Stimulated activated CD4-positive, alpha-beta T cell treated with anti-CD3 and anti-CD28 coated beads, TNF-alpha, amount 100 ng/mL, for 1 hour (primary cell): ENCODE data around the gene TPD52L1.

Source experiments
- DNase-seq, 3 donors: peaks; one replicate each; pipeline ENCODE4 v3.0.0-alpha.2; 2020; ENCODE audit warnings: low read depth in 3 of 3, low spot score in 1 of 3

Gene TPD52L1

GRCh38 chr6:125174626-125175025 is 21.1 kb downstream of the TPD52L1 start:
- DNase-seq, result no peak

- DNase-seq, result no peak
Measured at GRCh38 chr6:125175466-125176048, 22.0 kb downstream of the TPD52L1 start.

- DNase-seq, result no peak
Measured at GRCh38 chr6:125182237-125183008, 28.9 kb downstream of the TPD52L1 start.

- DNase-seq, result no peak
Measured at GRCh38 chr6:125183391-125183790, 29.8 kb downstream of the TPD52L1 start.

- DNase-seq, result no peak
Measured at GRCh38 chr6:125188037-125188436, 34.5 kb downstream of the TPD52L1 start.

DNA sequence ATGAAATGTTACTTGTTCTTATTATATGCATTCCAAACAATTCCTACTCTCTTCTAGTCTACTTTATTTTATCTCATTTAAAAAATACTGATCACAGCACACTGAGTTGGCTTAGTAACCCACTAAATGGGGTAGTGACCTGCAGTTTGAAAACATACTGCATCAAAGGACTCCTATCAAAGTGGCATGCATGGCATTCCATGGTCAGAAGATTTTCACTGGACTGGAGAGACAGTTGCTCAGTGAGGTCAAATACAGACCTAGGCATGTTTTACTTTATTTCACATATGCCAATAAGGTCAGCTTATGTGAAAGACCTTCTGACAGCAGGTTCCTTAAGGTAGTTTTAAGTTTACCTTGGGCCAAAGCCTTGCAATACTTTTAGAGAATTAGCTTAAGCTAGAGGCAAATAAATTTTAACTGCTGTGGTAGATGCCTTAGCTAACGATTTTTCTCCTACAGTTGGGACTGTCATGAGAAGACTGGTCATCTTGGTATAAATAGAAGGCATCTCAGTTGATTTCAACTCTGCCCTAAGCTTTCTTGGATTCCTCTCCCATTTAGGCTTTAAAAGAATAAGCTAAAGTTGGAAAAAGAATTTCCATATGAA is 35.1 kb downstream of the TPD52L1 start:
- DNase-seq, result no peak

GRCh38 chr6:125189494-125189893 is 35.9 kb downstream of the TPD52L1 start:
- DNase-seq, result no peak

- no peak for DNase-seq
Measured at GRCh38 chr6:125190667-125191066, 37.1 kb downstream of the TPD52L1 start.

GRCh38 chr6:125191916-125192609 is 38.5 kb downstream of the TPD52L1 start:
- peak in 2 of 3 donors; percentile 7 to 21 for DNase-seq

- DNase-seq, result no peak
Measured at GRCh38 chr6:125192610-125192930, 39.0 kb downstream of the TPD52L1 start.

DNA sequence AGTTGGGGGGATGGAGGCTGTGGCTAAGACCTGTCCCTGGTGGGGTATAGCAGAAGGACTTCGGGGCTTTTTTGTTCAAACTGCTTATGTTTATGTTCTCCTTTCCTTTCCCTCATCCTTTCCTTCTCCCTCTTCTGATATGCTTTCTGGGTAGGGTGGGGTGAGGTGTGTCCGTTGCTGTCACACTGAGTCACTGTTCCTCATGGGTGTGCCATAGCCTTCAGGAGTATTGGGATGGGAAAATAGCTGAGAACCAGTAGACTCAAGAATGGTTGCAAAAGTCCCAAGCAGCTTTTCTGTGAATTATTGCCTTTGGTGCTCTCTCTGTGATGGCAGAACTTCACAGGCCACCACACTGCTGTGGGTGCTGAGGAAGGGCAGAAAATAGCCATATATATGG is 39.6 kb downstream of the TPD52L1 start:
- DNase-seq, result no peak

DNA sequence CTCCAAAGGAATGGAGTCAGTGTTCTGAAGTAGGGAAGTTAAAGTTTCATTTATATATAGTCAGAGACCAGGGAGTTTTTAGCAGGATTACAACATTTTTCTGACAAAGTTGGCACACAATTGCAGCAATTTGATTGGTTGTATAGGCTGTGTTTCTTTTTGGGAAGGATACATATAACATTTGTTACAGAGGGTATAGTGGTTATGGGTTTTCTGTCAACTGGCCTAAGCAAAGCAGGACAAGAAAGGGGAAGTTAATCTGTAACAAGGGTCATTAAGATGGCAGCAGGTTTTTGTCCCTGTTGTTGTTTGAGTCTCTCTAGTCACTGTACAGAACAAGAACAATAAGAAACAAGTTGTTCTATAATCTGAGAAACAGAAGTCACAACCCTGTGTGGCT is 41.4 kb downstream of the TPD52L1 start:
- no peak for DNase-seq

DNA sequence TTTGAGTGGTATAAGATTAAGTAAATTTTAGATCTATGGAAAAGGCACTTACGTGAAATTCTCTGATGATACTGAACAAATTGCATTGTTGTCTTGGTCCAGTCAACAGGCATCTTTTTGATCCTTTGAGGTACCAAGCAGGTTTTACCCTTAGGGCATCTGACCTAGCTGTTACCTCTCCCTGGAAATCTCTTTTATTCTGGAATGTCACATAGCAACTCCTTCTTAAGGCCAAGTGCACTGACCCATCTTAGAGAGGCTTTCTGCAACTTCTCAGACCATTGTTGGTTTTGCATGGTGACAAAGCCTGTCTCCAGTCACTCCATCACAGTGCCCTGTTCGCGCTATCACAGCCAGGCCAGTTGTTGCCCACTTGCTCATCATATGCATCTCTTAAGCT is 42.0 kb downstream of the TPD52L1 start:
- no peak for DNase-seq

GRCh38 chr6:125196613-125197012 is 43.0 kb downstream of the TPD52L1 start:
- DNase-seq, result no peak

DNA sequence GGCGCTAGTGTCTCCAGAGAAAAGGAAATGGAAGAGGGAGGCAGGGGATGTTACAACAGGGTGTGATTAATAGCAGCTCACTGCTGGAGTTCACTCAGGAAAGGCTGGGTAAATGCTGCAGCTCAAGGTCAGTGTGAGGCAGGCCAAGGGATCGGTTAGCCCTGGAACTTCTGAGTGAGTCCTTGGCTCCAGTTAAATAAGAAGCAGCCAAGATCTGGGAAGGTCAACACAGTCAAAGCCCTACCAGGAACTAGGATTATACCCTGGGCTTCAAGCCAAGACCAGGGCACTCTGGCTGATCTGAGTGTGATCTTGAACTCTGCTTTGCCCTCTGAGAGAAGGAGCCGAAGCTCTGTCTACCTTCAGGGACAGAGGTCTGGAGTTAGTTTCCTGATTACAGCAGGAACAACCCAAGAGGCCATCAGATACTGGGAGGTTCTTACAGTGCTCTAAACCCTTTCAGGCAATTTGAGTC is 44.3 kb downstream of the TPD52L1 start:
- DNase-seq, result no peak

- DNase-seq, result no peak
Measured at GRCh38 chr6:125198398-125198937, 44.9 kb downstream of the TPD52L1 start.

GRCh38 chr6:125200941-125201340 is 47.4 kb downstream of the TPD52L1 start:
- DNase-seq, result no peak

DNA sequence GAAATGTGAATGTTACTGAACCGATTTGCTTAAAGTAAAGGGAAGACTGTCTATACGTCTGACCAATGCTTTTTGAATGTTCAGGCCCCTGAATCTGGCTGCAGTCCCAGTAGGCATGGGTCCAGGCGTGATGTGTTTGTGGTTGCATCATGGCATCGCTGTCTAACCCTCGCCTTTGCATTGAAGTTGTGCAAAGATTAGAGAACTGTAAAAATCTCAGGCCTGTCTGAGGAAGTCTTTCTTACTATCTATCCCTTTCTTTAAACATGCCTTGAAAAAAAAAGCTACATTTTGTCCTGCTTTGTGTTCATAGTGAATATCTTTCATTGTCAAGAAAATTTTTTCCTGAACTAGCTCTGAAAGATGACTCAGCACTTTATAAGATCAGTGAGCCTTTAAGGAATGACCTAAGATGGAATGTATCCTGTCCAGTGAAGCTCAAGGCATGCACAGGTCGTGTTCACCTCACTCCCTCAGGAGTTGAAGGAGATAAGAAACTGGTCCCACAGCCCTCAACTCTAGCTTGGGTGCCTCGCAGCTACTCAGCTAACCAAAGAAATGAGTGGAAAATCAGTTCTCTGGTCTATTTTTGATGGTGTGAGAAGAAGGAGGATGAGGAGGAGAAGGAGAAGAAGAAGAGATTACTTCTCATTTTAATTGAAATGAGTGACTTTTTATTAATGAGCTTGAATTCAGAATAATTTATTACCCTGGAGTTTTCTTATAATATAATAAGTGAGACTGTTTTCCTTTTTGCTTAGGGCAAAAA is 48.6 kb downstream of the TPD52L1 start:
- DNase-seq, result no peak

- no peak for DNase-seq
Measured at GRCh38 chr6:125203395-125203794, 49.8 kb downstream of the TPD52L1 start.

DNA sequence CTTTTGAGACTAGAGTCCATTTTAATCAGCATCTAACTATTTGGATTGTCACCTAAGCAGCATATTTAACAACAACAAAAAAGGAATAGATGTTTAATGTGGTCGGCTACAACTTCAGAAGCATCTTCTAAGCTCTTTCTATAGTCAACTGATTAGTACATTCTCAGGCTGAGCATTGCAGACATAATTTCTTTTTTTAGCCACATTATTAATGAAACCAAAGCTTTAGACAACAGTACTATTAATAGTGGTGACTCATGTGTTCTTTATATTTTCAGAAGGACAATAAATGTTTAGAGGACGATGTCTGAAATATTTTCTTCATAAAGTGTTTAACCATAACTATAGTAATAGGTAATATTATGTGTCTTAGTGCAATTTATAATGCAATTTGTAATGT is 52.4 kb downstream of the TPD52L1 start:
- no peak for DNase-seq

DNA sequence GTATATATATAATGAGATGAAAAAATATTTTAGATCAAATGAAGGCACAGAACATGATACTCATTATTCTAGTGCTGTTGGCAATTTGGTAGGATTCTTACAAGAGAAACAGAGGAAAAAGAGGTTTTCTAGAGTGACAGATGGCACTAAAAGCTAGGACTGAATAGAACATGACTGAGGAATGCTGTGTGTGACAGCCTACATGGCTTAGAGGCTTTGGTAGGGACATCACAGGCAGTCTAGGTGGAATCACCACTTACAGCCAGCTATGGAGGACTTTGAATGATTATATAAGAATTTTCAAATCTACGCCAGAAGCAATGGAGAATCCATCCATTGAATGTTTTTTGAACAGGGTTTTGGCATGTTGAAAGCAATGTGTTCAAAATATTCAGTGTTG is 52.8 kb downstream of the TPD52L1 start:
- no peak for DNase-seq
